ENCODE measurements around the gene SMARCD1.

SMARCD1 gene

GRCh38 chr12:50132505-50133135 is 47.5 kb downstream of the SMARCD1 start:
- Histone ChIP-seq H3K4me3 (ENCODE audit: low read depth, low read length, poor library complexity, severe bottlenecking) (no peak overlapping the region), H3K9me2 (ENCODE audit: low read depth, low read length) (no peaks in the 10 kb centered on the region), H4K20me1 (ENCODE audit: insufficient read depth, low read length) (no peaks in the 10 kb centered on the region), H3K27ac (ENCODE audit: low read depth, low read length, poor library complexity, severe bottlenecking) (no peak overlapping the region), H3K79me2 (ENCODE audit: insufficient read depth, low read length) (no peaks in the 10 kb centered on the region), H2AFZ (ENCODE audit: low read length) (no peak overlapping the region), H3K4me1 (ENCODE audit: insufficient read depth, low read length, severe bottlenecking) (no peaks in the 10 kb centered on the region), H3K4me2 (ENCODE audit: low read length) (no peak overlapping the region), H3K9ac (ENCODE audit: low read length) (no peak overlapping the region), H3F3A (ENCODE audit: insufficient read depth, low read length) (no peaks in the 10 kb centered on the region), H3K9me3 (ENCODE audit: low read length) (no peaks in the 10 kb centered on the region), H3K27me3 (ENCODE audit: insufficient read depth, low read length) (no peaks in the 10 kb centered on the region), H3K36me3 (ENCODE audit: insufficient read depth, low read length) (peaks cover 75% of the 10 kb centered on the region)
- TF ChIP-seq EZH2 (IDR thresholded peaks at IDR 0.05; ENCODE audit: borderline replicate concordance, low read length): no peak
- peak; percentile 78 for TF ChIP-seq CTCF (IDR thresholded peaks at IDR 0.05; ENCODE audit: low read length)

GRCh38 chr12:50142993-50143392 is 57.9 kb downstream of the SMARCD1 start:
- no peaks in the 10 kb centered on the region for H3K9me2 ChIP-seq (ENCODE audit: low read depth, low read length)
- H3K4me3 ChIP-seq (ENCODE audit: low read depth, low read length, poor library complexity, severe bottlenecking): no peak overlapping the region
- no peaks in the 10 kb centered on the region for H4K20me1 ChIP-seq (ENCODE audit: insufficient read depth, low read length)
- no peaks in the 10 kb centered on the region for H3K27me3 ChIP-seq (ENCODE audit: insufficient read depth, low read length)
- H3K4me2 ChIP-seq (ENCODE audit: low read length): no peak overlapping the region
- no peaks in the 10 kb centered on the region for H3K9me3 ChIP-seq (ENCODE audit: low read length)
- no peak overlapping the region for H2AFZ ChIP-seq (ENCODE audit: low read length)
- H3F3A ChIP-seq (ENCODE audit: insufficient read depth, low read length): no peaks in the 10 kb centered on the region
- peaks cover 5% of the 10 kb centered on the region for H3K4me1 ChIP-seq (ENCODE audit: insufficient read depth, low read length, severe bottlenecking)
- peaks cover 52% of the 10 kb centered on the region for H3K36me3 ChIP-seq (ENCODE audit: insufficient read depth, low read length)
- TF ChIP-seq CTCF (IDR thresholded peaks at IDR 0.05; ENCODE audit: low read length) (no peak), EZH2 (IDR thresholded peaks at IDR 0.05; ENCODE audit: borderline replicate concordance, low read length) (no peak)
- no peak overlapping the region for H3K27ac ChIP-seq (ENCODE audit: low read depth, low read length, poor library complexity, severe bottlenecking)
- H3K9ac ChIP-seq (ENCODE audit: low read length): no peak overlapping the region
- H3K79me2 ChIP-seq (ENCODE audit: insufficient read depth, low read length): no peaks in the 10 kb centered on the region; the same call in 1 of the 2 replicates

GRCh38 chr12:50145439-50145838 is 60.3 kb downstream of the SMARCD1 start:
- no peaks in the 10 kb centered on the region for H3K9me2 ChIP-seq (ENCODE audit: low read depth, low read length)
- H3K4me1 ChIP-seq (ENCODE audit: insufficient read depth, low read length, severe bottlenecking): peaks cover 5% of the 10 kb centered on the region
- peaks cover 30% of the 10 kb centered on the region for H3K36me3 ChIP-seq (ENCODE audit: insufficient read depth, low read length)
- no peak overlapping the region for H3K9ac ChIP-seq (ENCODE audit: low read length)
- H3K4me3 ChIP-seq (ENCODE audit: low read depth, low read length, poor library complexity, severe bottlenecking): no peak overlapping the region
- no peaks in the 10 kb centered on the region for H3F3A ChIP-seq (ENCODE audit: insufficient read depth, low read length)
- H3K79me2 ChIP-seq (ENCODE audit: insufficient read depth, low read length): no peaks in the 10 kb centered on the region; the same call in 1 of the 2 replicates
- H3K9me3 ChIP-seq (ENCODE audit: low read length): no peaks in the 10 kb centered on the region
- H2AFZ ChIP-seq (ENCODE audit: low read length): no peak overlapping the region
- TF ChIP-seq EZH2 (IDR thresholded peaks at IDR 0.05; ENCODE audit: borderline replicate concordance, low read length) (no peak), CTCF (IDR thresholded peaks at IDR 0.05; ENCODE audit: low read length) (no peak)
- no peak overlapping the region for H3K4me2 ChIP-seq (ENCODE audit: low read length)
- H3K27me3 ChIP-seq (ENCODE audit: insufficient read depth, low read length): no peaks in the 10 kb centered on the region
- H3K27ac ChIP-seq (ENCODE audit: low read depth, low read length, poor library complexity, severe bottlenecking): no peak overlapping the region
- H4K20me1 ChIP-seq (ENCODE audit: insufficient read depth, low read length): no peaks in the 10 kb centered on the region
